Measurements from ENCODE around the gene RAB12. TPM values are rescaled to one million over a fixed set of nuclear protein-coding genes. Genes with fewer than 3 reads are reported as not detected.

Gene RAB12
- total and polyA plus RNA-seq, 2 of the 13 experiments (the other 11 are each of a cell fraction or from before 2014, with no cell fraction given): 9.5 to 25.3 TPM

DNA sequence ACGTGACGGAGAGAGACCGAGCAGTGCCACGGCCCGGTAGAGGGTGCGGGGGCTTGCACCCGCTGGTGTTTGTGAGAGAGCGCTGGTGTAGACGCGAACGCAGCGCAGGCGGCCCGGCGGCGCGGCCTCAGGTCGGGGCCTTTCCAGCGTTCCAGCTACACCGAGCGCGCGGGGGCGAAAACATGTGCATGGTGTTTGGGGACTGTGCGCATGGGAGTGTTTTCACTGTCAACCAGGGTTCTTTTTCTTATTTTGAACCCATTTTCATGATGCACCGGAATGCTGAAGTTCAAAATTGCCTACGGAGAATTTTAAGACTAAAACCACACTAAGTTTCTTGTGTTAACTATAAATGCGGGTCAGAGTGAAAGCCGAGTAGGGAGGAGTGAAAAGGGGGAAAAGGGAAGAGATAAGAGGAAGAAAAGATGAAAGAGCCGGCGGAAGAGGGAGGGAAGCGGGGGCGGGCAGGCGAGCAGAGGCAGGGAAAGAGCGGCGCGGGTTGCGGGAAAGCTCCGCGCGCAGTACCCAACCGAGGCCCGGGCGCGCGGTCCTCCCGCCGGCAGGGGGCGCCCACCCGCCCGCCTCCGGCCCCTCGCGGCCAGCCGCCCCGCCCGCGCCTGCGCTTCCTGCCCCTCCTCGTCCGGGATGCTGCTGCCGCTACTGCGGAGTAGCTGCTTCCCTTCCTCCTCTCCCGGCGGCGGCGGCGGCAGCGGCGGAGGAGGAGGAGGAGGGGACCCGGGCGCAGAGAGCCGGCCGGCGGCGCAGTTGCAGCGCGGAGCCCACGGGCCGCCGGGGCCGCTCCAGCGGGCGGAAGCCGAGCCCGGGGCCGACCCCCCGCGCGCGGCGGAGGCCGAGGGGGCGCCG, at the start of gene RAB12 (continued):
- TF ChIP-seq PITX1 (CRISPR knock-in tag; IDR thresholded peaks at IDR 0.05): no peak
- TF ChIP-seq ZNF776 (CRISPR knock-in tag; IDR thresholded peaks at IDR 0.05): no peak
- no peak for TF ChIP-seq ZKSCAN5 (CRISPR knock-in tag; IDR thresholded peaks at IDR 0.05)
- TF ChIP-seq ZNF672 (CRISPR knock-in tag; IDR thresholded peaks at IDR 0.05): no peak
- TF ChIP-seq, protein P1, sequence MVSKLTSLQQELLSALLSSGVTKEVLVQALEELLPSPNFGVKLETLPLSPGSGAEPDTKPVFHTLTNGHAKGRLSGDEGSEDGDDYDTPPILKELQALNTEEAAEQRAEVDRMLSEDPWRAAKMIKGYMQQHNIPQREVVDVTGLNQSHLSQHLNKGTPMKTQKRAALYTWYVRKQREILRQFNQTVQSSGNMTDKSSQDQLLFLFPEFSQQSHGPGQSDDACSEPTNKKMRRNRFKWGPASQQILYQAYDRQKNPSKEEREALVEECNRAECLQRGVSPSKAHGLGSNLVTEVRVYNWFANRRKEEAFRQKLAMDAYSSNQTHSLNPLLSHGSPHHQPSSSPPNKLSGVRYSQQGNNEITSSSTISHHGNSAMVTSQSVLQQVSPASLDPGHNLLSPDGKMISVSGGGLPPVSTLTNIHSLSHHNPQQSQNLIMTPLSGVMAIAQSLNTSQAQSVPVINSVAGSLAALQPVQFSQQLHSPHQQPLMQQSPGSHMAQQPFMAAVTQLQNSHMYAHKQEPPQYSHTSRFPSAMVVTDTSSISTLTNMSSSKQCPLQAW (CRISPR knock-in tag; IDR thresholded peaks at IDR 0.05): 0 out of 2 replicates have a peak, but pooled peaks have one; percentile 25
- no peak for TF ChIP-seq ZNF343 (CRISPR knock-in tag; IDR thresholded peaks at IDR 0.05)
- TF ChIP-seq MBD4 (IDR thresholded peaks at IDR 0.05; ENCODE audit: borderline replicate concordance, low read length): no peak
- no peak for TF ChIP-seq NFIB (CRISPR knock-in tag; IDR thresholded peaks at IDR 0.05; ENCODE audit: borderline replicate concordance)
- TF ChIP-seq, protein P2, sequence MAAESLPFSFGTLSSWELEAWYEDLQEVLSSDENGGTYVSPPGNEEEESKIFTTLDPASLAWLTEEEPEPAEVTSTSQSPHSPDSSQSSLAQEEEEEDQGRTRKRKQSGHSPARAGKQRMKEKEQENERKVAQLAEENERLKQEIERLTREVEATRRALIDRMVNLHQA (CRISPR knock-in tag; IDR thresholded peaks at IDR 0.05): no peak
- no peak for TF ChIP-seq KDM6A (CRISPR knock-in tag; IDR thresholded peaks at IDR 0.05; ENCODE audit: low read depth)
- TF ChIP-seq, protein P3, sequence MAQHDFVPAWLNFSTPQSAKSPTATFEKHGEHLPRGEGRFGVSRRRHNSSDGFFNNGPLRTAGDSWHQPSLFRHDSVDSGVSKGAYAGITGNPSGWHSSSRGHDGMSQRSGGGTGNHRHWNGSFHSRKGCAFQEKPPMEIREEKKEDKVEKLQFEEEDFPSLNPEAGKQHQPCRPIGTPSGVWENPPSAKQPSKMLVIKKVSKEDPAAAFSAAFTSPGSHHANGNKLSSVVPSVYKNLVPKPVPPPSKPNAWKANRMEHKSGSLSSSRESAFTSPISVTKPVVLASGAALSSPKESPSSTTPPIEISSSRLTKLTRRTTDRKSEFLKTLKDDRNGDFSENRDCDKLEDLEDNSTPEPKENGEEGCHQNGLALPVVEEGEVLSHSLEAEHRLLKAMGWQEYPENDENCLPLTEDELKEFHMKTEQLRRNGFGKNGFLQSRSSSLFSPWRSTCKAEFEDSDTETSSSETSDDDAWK (CRISPR knock-in tag; IDR thresholded peaks at IDR 0.05): no peak
- no peak for TF ChIP-seq ARHGAP35 (CRISPR knock-in tag; IDR thresholded peaks at IDR 0.05; ENCODE audit: borderline replicate concordance)
- TF ChIP-seq TCF12 (IDR thresholded peaks at IDR 0.05): no peak
- no peak for TF ChIP-seq TCF12 (CRISPR knock-in tag; IDR thresholded peaks at IDR 0.05)
- TF ChIP-seq REL (CRISPR knock-in tag; conservative IDR thresholded peaks at IDR 0.05): no peak
- TF ChIP-seq, protein P4, sequence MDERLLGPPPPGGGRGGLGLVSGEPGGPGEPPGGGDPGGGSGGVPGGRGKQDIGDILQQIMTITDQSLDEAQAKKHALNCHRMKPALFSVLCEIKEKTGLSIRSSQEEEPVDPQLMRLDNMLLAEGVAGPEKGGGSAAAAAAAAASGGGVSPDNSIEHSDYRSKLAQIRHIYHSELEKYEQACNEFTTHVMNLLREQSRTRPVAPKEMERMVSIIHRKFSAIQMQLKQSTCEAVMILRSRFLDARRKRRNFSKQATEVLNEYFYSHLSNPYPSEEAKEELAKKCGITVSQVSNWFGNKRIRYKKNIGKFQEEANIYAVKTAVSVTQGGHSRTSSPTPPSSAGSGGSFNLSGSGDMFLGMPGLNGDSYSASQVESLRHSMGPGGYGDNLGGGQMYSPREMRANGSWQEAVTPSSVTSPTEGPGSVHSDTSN (CRISPR knock-in tag; IDR thresholded peaks at IDR 0.05): no peak
- TF ChIP-seq POLR2AphosphoS5 (IDR thresholded peaks at IDR 0.05; ENCODE audit: low read depth, low read length): peak; percentile 48
- no peak for TF ChIP-seq NKX3-1 (CRISPR knock-in tag; IDR thresholded peaks at IDR 0.05)
- TF ChIP-seq, protein P5, sequence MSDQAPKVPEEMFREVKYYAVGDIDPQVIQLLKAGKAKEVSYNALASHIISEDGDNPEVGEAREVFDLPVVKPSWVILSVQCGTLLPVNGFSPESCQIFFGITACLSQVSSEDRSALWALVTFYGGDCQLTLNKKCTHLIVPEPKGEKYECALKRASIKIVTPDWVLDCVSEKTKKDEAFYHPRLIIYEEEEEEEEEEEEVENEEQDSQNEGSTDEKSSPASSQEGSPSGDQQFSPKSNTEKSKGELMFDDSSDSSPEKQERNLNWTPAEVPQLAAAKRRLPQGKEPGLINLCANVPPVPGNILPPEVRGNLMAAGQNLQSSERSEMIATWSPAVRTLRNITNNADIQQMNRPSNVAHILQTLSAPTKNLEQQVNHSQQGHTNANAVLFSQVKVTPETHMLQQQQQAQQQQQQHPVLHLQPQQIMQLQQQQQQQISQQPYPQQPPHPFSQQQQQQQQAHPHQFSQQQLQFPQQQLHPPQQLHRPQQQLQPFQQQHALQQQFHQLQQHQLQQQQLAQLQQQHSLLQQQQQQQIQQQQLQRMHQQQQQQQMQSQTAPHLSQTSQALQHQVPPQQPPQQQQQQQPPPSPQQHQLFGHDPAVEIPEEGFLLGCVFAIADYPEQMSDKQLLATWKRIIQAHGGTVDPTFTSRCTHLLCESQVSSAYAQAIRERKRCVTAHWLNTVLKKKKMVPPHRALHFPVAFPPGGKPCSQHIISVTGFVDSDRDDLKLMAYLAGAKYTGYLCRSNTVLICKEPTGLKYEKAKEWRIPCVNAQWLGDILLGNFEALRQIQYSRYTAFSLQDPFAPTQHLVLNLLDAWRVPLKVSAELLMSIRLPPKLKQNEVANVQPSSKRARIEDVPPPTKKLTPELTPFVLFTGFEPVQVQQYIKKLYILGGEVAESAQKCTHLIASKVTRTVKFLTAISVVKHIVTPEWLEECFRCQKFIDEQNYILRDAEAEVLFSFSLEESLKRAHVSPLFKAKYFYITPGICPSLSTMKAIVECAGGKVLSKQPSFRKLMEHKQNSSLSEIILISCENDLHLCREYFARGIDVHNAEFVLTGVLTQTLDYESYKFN (CRISPR knock-in tag; conservative IDR thresholded peaks at IDR 0.05): peak; percentile 63
- TF ChIP-seq, protein P6, sequence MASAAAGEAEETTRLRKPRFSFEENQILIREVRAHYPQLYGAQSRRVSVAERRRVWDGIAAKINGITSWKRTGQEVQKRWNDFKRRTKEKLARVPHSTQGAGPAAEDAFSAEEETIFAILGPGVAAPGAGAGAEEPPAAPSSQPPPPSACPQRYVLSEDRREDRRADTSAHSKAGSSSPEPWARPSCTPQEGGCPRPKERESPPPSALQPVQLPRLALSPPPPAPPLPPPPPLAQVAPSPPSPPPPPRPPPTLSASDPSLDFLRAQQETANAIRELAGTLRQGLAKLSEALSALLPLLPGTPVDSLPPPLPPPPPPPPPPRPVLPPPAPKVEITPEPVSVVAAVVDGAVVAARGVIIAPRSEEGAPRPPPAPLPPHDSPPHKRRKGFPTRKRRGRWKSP (CRISPR knock-in tag; IDR thresholded peaks at IDR 0.05): no peak
- TF ChIP-seq NFYC (CRISPR knock-in tag; IDR thresholded peaks at IDR 0.05): no peak
- no peak for TF ChIP-seq ZNF121 (CRISPR knock-in tag; IDR thresholded peaks at IDR 0.05)

All from HepG2 (cell line).